H7 (cell line): Measurements from ENCODE around the gene SLC37A2. TPM values are rescaled to one million over a fixed set of nuclear protein-coding genes. Genes with fewer than 3 reads are reported as not detected.

Source experiments
- DNase-seq: peaks from one replicate; pipeline ENCODE4 v3.0.0; 2012
- H3K27me3 ChIP-seq: 2 replicates; pipeline ENCODE4 v1.6.0; 2011; ENCODE audit warnings: mild to moderate bottlenecking, low read length; ENCODE audit not compliant: control insufficient read depth, insufficient read depth
- H3K36me3 ChIP-seq: replicated peaks from 2 replicates; pipeline ENCODE4 v1.5.1; 2011; ENCODE audit warnings: low read length; ENCODE audit not compliant: control insufficient read depth, insufficient read depth
- H3K4me3 ChIP-seq: 2 replicates; pipeline ENCODE4 v1.5.1; 2011; ENCODE audit warnings: low read depth, mild to moderate bottlenecking, control low read depth, low read length, moderate library complexity; ENCODE audit not compliant: insufficient read depth
- total RNA-seq: library from RNA; depleted of rRNA; stranded (reverse); fragments of >200 nt; shearing (Covaris generic); gene quantifications from 2 replicates; pipeline ENCODE4 v1.2.3, GENCODE V29; 2014

Gene SLC37A2
- total RNA-seq, 1 experiment from 2014 or later = 0.73 TPM

DNA sequence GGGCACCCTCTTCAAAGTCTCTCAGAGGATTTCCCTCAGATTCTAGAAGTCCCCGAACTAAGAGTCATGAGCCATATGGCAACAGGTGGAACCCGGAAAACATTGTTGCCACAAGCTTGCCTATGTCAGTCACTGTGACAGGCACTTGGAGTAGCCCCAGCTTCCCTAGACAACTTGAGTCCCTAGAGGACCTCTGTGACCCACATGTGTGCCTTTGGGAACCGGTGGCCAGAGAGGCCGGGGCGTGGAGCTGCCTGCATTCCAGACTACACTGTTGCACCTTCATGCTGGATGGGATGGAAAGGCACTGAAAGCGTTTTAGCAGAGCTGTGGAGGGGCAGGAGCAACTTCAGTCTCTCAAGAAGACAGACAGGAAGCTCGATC, 12.1 kb downstream of the SLC37A2 start:
- Histone ChIP-seq H3K4me3 (no peak overlapping the region), H3K36me3 (no peaks in the 10 kb centered on the region), H3K27me3 (no peaks in the 10 kb centered on the region; the same call in 1 of the 2 replicates)
- DNase-seq = peak; percentile 30

DNA sequence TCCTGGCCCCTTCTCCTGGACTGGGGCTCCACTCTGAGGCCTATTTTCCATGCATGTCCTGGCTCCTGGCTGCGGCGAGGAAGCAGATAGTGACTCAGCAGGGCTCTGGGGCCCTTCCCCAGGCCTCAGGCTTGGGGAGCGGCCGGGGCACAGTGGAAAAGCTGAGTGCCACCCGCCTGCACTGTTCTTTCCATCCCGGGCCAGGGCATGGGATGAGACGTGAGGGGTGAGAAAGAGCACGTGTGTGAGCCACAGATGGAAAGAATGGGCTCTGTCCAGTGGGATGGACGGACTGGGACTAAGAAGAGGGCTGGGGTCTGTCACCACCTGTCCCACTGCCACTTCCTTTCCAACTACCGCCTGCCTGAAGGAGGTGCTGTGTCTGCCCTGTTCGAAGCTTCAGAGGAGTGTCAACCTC, 12.8 kb downstream of the SLC37A2 start:
- DNase-seq = peak; percentile 67
- Histone ChIP-seq H3K4me3 (no peak overlapping the region), H3K36me3 (no peaks in the 10 kb centered on the region), H3K27me3 (no peaks in the 10 kb centered on the region; the same call in 1 of the 2 replicates)

DNA sequence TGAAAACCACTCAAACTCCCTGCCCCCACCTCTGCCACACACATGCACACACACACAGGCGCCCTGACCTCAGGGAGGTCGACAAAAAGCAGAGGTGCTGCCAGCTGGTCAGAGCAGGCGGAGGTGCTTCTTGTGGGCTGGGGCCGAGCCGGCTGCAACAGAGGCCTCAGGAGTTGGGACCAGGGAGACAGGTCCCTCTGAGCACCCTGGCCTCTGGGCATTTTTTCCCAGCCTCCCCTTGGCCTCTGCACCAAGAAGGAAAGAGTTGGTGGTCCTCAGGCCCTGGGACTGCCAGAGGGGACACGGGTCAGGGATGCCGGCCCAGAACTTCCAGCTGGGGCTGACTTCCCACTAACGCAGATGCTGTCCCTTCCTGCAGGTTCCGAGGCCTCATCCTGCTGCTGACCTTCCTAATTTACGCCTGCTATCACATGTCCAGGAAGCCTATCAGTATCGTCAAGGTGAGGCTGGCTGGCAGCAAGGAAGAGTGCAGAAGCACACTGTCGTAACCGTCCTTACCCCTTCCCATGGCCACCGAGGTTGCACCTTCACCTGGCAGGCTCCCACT, 13.4 kb downstream of the SLC37A2 start:
- peak; percentile 35 for DNase-seq
- Histone ChIP-seq H3K27me3 (no peaks in the 10 kb centered on the region; the same call in 1 of the 2 replicates), H3K36me3 (no peaks in the 10 kb centered on the region), H3K4me3 (no peak overlapping the region)

DNA sequence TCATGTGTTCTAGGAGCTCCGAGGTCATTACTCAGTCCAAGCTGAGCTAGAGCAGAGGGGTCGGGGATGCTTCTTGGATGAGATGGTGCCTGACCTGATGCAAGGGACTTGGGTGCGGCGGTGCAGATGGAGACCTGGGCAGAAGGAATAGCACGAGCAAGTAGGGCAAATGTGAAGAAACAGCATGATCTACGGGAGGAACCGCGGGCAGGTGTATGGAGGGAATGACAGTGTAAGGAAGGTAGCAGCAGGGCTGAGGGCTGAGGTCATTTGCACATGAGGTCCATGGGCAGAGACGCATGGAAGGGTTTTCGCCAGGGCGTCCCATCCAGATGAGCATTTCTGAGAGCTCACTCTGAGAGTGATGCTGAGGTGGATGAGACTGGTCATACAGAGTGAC, 14.9 kb downstream of the SLC37A2 start:
- H3K4me3 ChIP-seq = no peak overlapping the region
- DNase-seq = no peak
- H3K27me3 ChIP-seq = no peaks in the 10 kb centered on the region; the same call in 1 of the 2 replicates
- H3K36me3 ChIP-seq = no peaks in the 10 kb centered on the region

DNA sequence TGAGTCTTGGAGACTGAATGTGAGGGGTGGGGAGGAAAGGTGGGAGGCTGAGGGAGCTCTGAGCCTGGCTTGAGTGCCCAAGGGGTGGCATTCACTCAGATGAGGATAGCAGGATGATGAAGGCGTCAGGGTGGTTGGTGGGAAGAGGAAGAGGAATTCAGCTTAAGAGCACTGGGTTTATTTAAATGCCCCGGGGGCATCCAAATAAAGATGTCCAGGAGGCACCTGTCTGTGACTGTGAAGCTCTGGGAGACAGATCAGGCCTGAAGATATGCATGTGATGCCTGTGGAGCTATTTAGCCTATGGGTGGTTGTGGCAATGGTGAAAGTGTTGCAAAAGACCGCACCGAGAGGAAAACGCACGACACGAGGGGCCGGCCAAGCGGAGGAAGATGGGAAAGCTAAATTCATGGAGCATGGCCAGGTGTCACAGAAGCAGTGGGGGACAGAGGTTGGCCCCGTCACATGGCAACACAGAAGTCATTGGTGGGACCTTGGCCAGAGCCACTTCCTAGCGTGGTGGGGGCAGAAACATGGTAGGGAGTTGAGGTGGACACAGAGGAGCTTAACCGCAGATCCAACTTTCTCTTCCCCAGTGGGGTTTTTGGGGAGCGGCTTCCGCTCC, 15.5 kb downstream of the SLC37A2 start:
- no peaks in the 10 kb centered on the region; the same call in 1 of the 2 replicates for H3K27me3 ChIP-seq
- H3K36me3 ChIP-seq = no peaks in the 10 kb centered on the region
- no peak for DNase-seq
- no peak overlapping the region for H3K4me3 ChIP-seq

DNA sequence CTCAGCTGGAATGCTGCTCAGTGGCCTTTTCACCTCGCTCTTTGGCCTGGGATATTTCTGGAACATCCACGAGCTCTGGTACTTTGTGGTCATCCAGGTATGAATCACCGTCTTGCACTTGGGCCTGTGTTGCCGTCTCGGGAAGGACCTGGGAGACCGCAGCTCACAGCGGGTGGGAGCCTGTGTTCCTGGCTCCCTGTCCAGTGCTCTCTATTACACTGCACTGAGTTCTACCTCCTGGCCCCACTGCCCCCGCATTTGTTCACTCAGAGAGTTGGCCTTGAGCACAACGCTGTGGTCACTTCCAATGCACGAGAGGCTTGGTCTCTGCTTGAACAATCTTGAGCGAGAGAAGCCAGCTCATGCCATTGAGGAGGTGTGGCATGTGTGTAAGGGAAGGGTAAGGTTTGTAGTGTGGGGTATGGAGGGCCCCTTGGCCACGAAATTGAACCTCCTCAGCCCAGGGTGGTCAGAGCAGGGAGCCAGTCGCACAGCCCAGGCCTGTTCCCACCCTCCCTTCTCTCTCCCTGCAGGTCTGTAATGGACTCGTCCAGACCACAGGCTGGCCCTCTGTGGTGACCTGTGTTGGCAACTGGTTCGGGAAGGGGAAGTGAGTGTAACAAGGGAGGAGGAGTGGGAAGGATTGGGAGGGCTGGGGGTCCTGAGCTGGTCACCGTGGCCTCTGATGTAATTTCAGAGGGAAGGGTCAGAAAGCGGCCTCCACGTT, 16.2 kb downstream of the SLC37A2 start:
- no peaks in the 10 kb centered on the region for H3K36me3 ChIP-seq
- no peaks in the 10 kb centered on the region; the same call in 1 of the 2 replicates for H3K27me3 ChIP-seq
- DNase-seq = no peak
- no peak overlapping the region for H3K4me3 ChIP-seq

GRCh38 chr11:125079878-125080530, 16.9 kb downstream of the SLC37A2 start:
- Histone ChIP-seq H3K36me3 (no peaks in the 10 kb centered on the region), H3K4me3 (no peak overlapping the region), H3K27me3 (no peaks in the 10 kb centered on the region; the same call in 1 of the 2 replicates)
- no peak for DNase-seq

GRCh38 chr11:125080531-125080911, 17.4 kb downstream of the SLC37A2 start:
- peak; percentile 32 for DNase-seq
- Histone ChIP-seq H3K36me3 (no peaks in the 10 kb centered on the region), H3K4me3 (no peak overlapping the region), H3K27me3 (no peaks in the 10 kb centered on the region; the same call in 1 of the 2 replicates)

DNA sequence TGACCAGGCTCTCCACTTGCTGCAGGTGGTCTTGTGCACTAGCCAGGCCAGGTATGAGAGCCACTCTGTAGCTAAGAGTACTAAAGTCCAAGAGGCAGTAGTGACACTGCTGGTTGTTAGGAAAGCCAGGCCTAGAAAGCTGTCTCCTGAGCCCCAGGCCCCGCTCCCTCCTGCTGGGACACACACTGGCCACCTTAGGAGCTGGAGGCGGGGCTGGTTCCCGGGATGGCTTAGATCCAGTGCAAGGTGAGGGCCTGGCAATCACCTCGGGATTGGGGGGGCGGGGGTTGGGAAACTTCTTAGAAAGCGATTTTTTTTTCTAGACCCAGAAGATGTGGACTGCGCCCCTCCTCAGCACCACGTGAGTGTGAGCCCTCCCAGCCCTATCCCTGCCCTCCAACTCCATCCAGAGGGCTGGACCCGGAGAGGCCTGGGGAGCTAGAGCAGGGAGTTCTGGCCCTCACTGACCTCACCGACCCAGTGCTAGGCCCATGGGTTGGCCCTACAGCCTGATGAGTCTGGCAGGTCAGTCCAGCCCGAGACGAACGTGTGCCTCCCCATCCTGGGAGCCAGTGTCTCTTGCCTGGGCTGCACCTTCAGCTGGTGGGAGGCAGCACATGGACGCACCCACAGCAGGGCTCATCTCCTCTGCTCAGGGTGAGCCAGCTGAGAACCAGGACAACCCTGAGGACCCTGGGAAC, 18.1 kb downstream of the SLC37A2 start:
- no peak overlapping the region for H3K4me3 ChIP-seq
- peak; percentile 78 for DNase-seq
- H3K36me3 ChIP-seq = no peaks in the 10 kb centered on the region
- H3K27me3 ChIP-seq = no peaks in the 10 kb centered on the region; the same call in 1 of the 2 replicates

DNA sequence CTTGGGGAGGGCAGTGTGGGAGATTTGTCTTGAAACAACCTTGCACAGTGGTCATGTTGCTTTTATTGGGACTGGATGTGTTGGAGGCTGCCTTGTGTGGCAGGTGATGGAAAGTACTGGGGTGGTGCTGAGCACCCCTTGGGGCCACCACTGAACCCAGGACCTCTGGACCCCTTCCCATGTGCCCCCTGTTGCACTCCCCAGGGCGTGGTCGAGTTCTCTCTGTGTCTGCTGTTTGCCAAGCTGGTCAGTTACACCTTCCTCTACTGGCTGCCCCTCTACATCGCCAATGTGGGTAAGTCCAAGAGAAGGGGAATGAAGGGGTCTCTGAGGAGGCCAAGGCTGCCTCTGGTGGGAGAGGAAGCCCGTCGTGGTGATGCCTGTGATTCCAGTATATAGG, 18.9 kb downstream of the SLC37A2 start:
- no peak for DNase-seq
- Histone ChIP-seq H3K27me3 (no peaks in the 10 kb centered on the region; the same call in 1 of the 2 replicates), H3K4me3 (no peak overlapping the region), H3K36me3 (no peaks in the 10 kb centered on the region)

GRCh38 chr11:125082611-125083311, 19.7 kb downstream of the SLC37A2 start:
- DNase-seq = peak; percentile 32
- Histone ChIP-seq H3K36me3 (no peaks in the 10 kb centered on the region), H3K4me3 (no peak overlapping the region), H3K27me3 (no peaks in the 10 kb centered on the region; the same call in 1 of the 2 replicates)

- Histone ChIP-seq H3K4me3 (no peak overlapping the region), H3K36me3 (no peaks in the 10 kb centered on the region), H3K27me3 (no peaks in the 10 kb centered on the region; the same call in 1 of the 2 replicates)
- peak; percentile 38 for DNase-seq
Measured at GRCh38 chr11:125083312-125084056, 20.4 kb downstream of the SLC37A2 start.

- H3K36me3 ChIP-seq = no peaks in the 10 kb centered on the region
- peak; percentile 32 for DNase-seq
- no peak overlapping the region for H3K4me3 ChIP-seq
- H3K27me3 ChIP-seq = no peaks in the 10 kb centered on the region; the same call in 1 of the 2 replicates
Measured at GRCh38 chr11:125084057-125084416, 20.9 kb downstream of the SLC37A2 start.
